NCI-H128 (cell line): ENCODE measurements around the gene BAZ2B.
A peak's percentile ranks its signal among the peaks of the same experiment; 100 is the strongest.

Experiments used
- DNase-seq: peaks from one replicate; lab custom pipeline; 2025; ENCODE audit not compliant: unreplicated experiment; lab: John Stamatoyannopoulos, UW

The BAZ2B gene

DNA sequence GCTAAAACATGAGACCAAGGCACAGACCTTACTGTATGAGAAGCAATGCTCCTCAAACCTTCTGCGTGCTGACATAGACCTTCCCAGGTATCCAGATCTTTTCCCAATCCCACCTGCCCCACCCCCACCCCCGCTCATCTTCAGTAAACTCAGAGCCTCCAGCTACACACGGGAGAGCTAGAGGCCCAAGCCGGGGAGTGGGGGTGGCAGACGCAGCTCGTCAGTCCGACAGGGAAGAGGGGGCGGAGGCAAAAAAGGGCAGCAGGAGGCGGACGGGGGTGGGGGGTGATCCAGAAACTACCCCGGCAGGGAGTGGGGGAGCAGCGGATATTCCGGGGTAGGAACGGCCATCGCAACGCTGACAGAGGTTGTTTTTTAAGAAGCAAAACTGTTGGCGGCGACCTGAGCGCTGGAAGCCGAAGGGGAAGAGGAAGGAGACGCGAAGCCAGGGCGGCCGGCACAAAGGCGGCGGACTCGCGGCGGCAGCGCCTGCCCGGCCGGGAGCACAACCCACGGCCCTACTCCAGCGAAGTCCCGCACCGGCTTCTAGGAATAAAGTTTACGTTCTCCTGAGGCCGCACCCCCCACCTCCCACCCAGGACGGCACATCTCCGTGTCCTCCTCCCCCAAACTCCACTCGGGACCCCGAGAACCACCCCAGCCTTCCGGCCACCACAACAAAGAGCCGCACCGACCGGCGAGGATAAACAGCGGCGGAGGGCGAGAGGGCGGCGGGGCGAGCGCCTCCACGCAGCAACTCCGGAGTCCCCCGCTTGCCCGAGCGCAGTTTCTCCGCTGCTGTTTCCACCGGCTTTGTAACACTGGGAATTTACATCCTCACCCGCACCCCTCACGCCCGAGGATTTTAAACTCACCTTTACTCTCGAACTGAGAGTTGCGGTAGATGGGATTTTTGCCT lies 722 bp downstream of the BAZ2B start:
- peak; percentile 51 for DNase-seq

DNA sequence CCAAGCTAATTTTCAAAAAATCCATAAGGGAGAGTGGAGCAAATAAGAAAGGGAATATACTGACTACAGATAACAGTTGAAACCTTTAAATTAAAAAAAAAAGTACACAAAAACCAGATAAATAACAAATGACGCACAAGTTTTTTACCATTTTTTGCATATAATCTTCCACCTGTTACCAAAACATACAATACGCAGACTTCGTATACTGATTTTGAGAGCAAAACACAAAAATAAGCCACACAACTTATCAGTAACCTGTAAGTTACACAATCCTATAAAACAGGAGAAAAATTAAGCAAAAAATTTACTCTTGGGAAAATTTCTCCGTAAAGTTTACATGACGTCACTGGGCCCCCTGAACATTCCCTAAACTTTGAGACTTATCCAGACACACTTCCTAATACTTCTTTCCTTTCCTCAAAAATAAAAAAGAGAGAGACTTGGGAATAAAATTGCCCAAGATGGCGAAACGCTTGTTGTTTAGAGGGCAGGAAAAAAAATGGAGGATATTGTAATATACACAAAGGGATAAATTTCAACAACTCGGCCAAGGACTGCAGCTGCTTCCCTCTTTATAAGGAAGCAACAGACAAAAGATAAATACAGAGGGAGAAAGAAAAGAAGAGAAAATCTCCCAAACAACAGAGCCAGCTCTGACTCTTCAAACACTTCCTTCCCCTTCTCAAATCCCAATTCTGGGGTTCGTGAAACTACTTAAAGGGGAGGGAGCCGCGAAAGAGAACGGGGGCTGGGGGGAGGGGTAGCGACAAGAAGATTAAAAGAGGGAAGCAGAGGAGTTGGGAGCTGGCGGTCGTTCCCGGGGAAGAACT lies 1.6 kb downstream of the BAZ2B start:
- no peak for DNase-seq

DNA sequence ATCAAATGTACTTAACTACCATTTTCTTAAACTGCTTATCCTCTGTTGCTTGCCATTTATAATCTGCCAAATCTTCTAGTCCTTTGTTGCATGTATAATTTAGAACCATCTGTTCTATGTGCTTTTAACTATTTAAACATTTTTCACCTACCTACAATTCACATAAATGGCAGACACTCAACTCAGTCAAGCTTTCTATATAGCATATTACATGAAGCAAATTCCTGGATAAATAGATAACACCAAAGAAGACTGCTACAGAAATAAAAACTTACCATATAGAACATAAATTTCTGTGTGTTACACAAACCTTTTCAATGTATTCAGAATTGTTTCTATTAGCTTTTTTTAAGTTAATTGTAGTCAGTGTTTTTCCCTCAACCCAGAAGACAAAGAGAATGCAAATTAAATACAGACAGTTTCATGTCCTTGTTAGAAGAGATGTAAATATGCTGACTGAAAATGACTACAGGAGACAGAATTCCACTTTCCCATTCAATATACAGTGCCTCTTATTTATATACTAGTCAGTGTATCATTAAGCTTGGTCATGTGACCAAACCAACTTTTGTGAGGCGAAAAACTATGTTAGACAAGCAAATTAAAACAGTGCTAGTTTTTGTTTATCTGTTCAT lies 2.6 kb downstream of the BAZ2B start:
- no peak for DNase-seq

DNA sequence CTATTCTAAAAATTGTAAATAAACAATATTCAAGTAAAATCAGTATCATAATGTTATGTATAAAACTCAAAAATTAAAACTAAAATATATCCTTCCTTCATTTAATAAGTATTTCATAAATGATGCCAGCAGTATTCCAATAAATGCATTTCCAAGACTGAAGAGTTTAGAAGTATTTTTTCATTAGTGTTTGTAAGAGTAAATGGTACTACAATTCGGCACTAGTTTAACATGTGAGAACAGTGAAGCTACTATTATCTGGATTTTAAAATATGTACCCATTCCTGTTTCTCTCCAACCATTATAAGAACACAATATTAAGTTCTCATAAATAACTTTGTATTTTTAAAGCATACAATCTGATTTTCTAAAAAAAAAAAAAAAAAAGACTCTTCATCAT lies 3.3 kb downstream of the BAZ2B start:
- no peak for DNase-seq

DNA sequence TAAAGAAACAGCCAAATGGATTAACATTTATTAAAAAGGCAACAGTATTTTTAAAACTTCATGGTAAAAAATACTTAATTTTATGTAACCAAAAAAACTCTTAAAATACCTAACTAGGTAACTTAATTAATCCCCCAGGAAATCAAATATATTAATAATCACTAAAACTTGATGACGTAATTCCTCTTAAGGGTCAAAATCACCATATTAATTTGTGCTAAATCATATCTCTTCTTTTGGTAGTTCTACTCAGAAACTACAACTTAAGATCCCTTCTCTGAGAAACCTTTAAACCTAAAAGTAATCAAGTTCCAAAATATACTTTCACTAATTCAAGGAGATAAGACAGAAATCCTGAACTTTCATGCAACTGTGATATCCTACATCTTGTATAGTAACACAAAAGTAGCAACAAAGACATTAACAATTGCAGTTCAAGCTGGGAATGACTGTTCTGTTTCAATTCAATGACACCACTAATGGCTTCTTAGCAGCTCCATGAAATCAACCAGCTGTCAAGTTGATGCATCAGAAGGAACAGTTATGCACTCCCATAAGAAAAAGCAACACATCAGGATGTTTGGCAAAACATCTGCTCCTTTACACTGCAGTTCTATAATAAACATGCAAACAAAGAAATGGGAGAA lies 4.0 kb downstream of the BAZ2B start:
- no peak for DNase-seq

GRCh38 chr2:159609811-159610549 lies 6.4 kb downstream of the BAZ2B start:
- no peak for DNase-seq

DNA sequence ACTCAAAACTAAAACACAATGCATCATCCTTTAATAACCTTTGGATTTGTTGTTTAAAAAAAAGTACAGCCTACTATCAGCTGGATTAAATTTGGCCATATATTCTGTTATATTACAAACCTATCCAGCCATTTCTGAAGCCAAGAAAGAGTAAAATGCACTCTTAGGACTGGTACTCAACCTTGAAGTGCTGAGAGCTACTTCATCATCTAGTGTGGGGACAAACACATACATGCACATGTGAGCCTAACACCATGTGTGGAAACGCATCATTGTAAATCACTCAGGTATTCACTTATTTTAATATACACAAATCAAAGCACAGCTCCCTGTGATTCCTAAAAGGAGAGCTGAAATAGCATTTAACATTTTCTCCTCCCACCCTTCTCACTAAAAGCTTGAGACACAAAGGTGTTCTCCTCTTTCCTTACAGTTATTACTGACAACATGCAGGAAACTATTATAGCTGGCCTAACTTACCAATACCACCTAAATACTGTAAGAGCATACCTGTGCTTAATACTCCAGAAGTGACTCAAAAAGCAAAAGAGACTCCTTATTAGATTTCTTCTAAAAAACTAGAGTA lies 7.5 kb downstream of the BAZ2B start:
- no peak for DNase-seq

GRCh38 chr2:159608108-159608507 lies 8.2 kb downstream of the BAZ2B start:
- DNase-seq = no peak

DNA sequence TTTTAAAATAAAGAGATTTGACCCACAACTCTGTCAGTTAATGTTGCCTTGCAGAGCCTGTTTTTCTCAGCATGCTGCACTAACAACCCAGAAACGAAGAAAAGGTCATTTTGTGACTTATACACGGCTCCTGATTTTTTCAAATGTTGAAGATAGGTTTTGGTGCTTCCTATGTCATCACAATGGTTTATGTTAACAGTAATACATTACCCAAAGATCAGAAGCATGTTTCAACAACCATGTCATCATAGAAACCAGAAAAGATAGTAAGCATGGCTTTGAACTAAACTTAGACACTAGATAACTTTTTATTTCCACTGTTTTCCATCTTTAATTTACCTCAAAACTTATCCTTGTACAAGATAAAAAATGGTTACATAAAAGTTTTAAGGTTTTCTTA lies 10.1 kb downstream of the BAZ2B start:
- no peak for DNase-seq

- DNase-seq = no peak
Observed at GRCh38 chr2:159605441-159606178, 10.7 kb downstream of the BAZ2B start.

GRCh38 chr2:159604159-159604558 lies 12.2 kb downstream of the BAZ2B start:
- no peak for DNase-seq

- DNase-seq = no peak
Observed at GRCh38 chr2:159600752-159601151, 15.6 kb downstream of the BAZ2B start.

GRCh38 chr2:159595410-159596046 lies 20.8 kb downstream of the BAZ2B start:
- DNase-seq = no peak

- no peak for DNase-seq
Observed at GRCh38 chr2:159592441-159592840, 23.9 kb downstream of the BAZ2B start.

DNA sequence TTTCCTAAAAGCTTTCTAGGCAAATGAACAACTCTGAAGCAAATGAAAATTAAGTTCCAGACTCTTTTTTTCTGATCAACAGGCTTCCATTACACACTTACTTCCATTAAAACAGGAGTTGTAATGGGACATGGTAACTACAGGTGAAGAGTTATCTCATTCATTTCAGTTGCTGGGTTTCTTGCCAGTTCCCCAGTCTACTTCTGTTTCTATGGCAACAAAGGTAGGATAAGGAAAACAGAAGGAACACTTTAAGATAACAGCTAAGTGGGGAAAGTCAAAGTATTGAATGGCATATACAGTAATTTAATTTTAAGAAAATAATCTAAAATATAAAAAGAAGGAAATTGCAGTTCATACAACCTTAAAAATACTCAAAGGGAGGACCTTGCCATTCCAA lies 25.1 kb downstream of the BAZ2B start:
- DNase-seq = no peak

DNA sequence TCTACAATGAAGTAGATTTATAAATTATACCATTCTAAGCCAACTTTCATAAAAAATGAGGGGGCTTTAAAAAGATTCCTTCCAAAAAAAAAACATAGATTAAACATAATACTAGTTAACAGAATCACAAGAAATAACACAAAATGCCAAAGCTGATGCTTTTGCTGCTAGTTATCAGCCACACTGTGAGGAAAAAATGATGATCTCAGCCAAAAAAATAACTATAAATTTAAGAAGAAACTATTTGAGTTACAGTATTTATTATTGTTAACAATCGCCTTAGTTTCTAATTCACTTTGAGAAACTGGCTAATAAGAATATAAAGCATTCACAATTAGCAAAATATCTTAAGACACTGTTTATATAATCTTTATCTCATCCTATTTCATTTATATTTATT lies 27.1 kb downstream of the BAZ2B start:
- no peak for DNase-seq

GRCh38 chr2:159586034-159586433 lies 30.3 kb downstream of the BAZ2B start:
- no peak for DNase-seq

- no peak for DNase-seq
Observed at GRCh38 chr2:159585622-159586021, 30.7 kb downstream of the BAZ2B start.

DNA sequence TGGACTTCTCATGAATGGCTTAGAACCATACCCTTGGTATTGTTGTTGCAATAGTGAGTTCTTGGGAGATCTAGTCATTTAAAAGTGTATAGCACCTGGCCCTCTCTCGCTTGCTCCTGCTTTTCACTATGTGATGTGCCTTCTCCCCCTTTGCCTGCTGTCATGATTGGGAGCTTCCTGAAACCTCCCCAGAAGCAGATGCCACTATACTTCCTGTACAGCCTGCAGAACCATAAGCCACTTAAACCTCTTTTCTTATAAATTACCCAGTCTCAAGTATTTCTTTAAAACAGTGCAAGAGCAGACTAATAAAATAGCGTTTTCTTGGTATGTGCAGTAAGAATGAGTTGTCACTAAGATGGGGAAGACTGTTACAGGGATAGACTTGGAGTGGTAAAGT lies 31.6 kb downstream of the BAZ2B start:
- no peak for DNase-seq
